ENCODE results near the gene UBALD1.

Gene UBALD1

DNA sequence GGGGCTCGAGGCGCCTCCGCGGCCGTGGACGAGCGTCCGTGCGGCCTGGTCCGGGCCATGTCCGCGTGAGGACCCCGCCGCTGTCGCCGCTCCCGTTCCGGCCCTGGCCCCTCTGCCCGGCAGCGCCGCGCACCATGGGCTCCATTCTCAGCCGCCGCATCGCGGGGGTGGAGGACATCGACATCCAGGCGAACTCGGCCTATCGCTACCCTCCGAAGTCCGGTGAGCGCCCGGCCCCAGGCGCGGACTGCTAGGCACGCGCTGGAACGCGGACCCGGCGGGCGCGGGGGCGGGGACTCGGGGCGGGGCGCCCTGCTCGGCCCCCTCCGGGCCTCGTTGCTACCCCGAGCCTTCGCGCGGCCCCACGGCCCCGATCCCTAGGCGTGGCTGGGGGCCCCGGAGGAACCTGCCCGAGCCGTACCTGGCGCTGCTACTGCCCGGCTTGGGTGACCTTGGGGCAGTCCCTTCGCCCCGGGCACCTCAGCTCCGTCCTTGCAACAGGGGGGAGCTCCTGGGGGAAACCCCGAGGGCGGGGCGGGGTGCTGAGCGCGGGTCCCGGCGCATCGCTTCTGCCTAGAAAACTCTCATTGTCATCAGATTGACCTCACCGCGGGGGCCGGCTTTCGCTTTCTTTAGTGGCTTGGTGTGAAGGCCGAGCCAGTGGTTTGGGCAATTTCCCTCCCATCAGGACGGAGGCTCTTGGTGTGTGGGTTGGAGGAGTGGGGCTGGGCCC lies 10.3 kb upstream of the UBALD1 start:
- peak overlapping the region; percentile 95 for H3K27ac ChIP-seq
- DNase-seq, result peak; percentile 39
- H3K36me3 ChIP-seq, result peaks cover 11% of the 10 kb centered on the region
- peak overlapping the region; percentile 73 for H3K4me3 ChIP-seq (ENCODE audit: low read depth, low read length)
- no peak for TF ChIP-seq CTCF (IDR thresholded peaks at IDR 0.05; ENCODE audit: low read depth, low read length)
- no peaks in the 10 kb centered on the region for H3K27me3 ChIP-seq (ENCODE audit: insufficient read depth, low read depth, severe bottlenecking)
- H3K9me3 ChIP-seq (ENCODE audit: severe bottlenecking), result no peaks in the 10 kb centered on the region

DNA sequence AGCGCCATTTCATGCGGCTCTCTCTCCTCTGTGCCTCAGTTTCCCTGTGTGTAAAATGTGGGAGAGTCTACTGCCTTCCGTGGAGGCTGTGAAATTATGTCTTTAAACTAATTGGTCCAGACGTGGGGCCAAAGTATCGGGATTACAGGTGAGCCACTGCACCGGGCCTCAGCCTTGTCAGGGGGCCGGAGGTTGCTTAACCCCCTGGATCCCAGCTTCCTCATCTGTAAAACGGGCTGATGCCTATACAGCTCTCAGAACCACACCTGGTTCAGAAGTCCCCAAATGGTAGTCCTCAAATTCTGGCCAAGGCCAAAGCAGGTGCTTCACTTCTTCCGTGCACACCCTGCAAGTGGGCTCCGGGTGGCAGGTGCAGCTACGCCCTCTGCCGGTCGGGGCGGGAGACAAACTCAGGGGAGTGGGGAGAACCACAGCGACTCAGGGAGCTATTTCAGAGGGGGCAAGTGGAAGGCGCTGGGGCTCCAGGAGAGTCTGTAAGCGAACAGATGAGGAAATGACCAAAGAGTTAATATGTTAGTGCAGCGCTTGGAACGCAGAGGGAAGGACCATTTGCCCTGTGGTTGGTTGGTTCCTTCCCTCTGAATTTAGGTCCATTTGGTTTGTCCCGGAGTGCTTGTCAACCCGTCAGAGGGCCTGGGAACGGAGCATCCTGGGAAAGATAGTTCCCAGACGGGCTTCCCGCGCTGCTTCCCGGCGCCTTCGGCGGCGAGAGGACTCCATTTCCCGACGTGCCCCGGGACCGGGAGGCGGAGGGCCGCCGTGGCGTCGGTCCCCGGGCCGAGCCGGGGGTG lies 9.5 kb upstream of the UBALD1 start, which contains the start of gene MGRN1:
Gene MGRN1 (plus strand): TSS at position 812 of the 812 bp plus-strand sequence. CDS start 135 bp downstream, outside the sequence.
- Histone ChIP-seq H3K27ac (peak within 1 kb of the TSS; percentile 95), H3K36me3 (peaks cover 9% of the 10 kb centered on the region), H3K9me3 (ENCODE audit: severe bottlenecking) (no peaks in the 10 kb centered on the region), H3K4me3 (ENCODE audit: low read depth, low read length) (peak within 1 kb of the TSS; percentile 73), H3K27me3 (ENCODE audit: insufficient read depth, low read depth, severe bottlenecking) (no peaks in the 10 kb centered on the region)
- peak; percentile 93 for TF ChIP-seq CTCF (IDR thresholded peaks at IDR 0.05; ENCODE audit: low read depth, low read length)
- peak; percentile 97 for DNase-seq

GRCh38 chr16:4623593-4623992 lies 8.9 kb upstream of the UBALD1 start:
- TF ChIP-seq CTCF (IDR thresholded peaks at IDR 0.05; ENCODE audit: low read depth, low read length), result no peak
- Histone ChIP-seq H3K27me3 (ENCODE audit: insufficient read depth, low read depth, severe bottlenecking) (no peaks in the 10 kb centered on the region), H3K27ac (no peak overlapping the region), H3K9me3 (ENCODE audit: severe bottlenecking) (no peaks in the 10 kb centered on the region), H3K4me3 (ENCODE audit: low read depth, low read length) (no peak overlapping the region), H3K36me3 (peaks cover 8% of the 10 kb centered on the region)
- DNase-seq, result no peak

- no peaks in the 10 kb centered on the region for H3K27me3 ChIP-seq (ENCODE audit: insufficient read depth, low read depth, severe bottlenecking)
- no peaks in the 10 kb centered on the region for H3K9me3 ChIP-seq (ENCODE audit: severe bottlenecking)
- H3K36me3 ChIP-seq, result no peaks in the 10 kb centered on the region
- peak overlapping the region; percentile 98 for H3K27ac ChIP-seq
- peak; percentile 75 for DNase-seq
- 0 out of 2 replicates have a peak, but pooled peaks have one; percentile 8 for TF ChIP-seq CTCF (IDR thresholded peaks at IDR 0.05; ENCODE audit: low read depth, low read length)
- no peak overlapping the region for H3K4me3 ChIP-seq (ENCODE audit: low read depth, low read length)
These were observed 4.1 kb upstream of the UBALD1 start for GRCh38 chr16:4618645-4619418.

GRCh38 chr16:4617880-4618279 lies 3.2 kb upstream of the UBALD1 start:
- DNase-seq, result no peak
- no peaks in the 10 kb centered on the region for H3K27me3 ChIP-seq (ENCODE audit: insufficient read depth, low read depth, severe bottlenecking)
- H3K4me3 ChIP-seq (ENCODE audit: low read depth, low read length), result no peak overlapping the region
- H3K36me3 ChIP-seq, result no peaks in the 10 kb centered on the region
- H3K27ac ChIP-seq, result peak overlapping the region; percentile 98
- H3K9me3 ChIP-seq (ENCODE audit: severe bottlenecking), result no peaks in the 10 kb centered on the region
- TF ChIP-seq CTCF (IDR thresholded peaks at IDR 0.05; ENCODE audit: low read depth, low read length), result no peak
